K562 (cell line): Measurements from ENCODE around the gene LUC7L. TPM values are rescaled to one million over a fixed set of nuclear protein-coding genes. Genes with fewer than 3 reads are reported as not detected.

Experiments
- DACH1 ChIP-seq: fragments of 450-650 bp; IDR thresholded peaks from 2 replicates; pipeline ENCODE4 v1.6.1; 2018; ENCODE audit not compliant: partially characterized antibody
- DPF2 ChIP-seq: fragments of 450-650 bp; IDR thresholded peaks from 2 replicates; pipeline ENCODE4 v1.6.1; 2016
- ETV6 ChIP-seq, 3 experiments: fragments of 150-350 bp in 1 of 3; sonication (generic) in 1 of 3; formaldehyde crosslinking in 1 of 3; IDR thresholded peaks; 2 replicates each; pipeline versions ENCODE4 v1.6.1 to v1.8.0; 2014 to 2022; ENCODE audit warnings: borderline replicate concordance in 2 of 3, low read depth in 2 of 3, antibody characterized with exemption in 1 of 3, low read length in 1 of 3, mild to moderate bottlenecking in 1 of 3, missing genetic modification reagents in 1 of 3
- HSF4 ChIP-seq: fragments of 250-450 bp; sonication (Bioruptor Pico); IDR thresholded peaks from 2 replicates; pipeline ENCODE4 v2.1.2; 2022; ENCODE audit warnings: mild to moderate bottlenecking, moderate library complexity, borderline replicate concordance
- KLF10 ChIP-seq: fragments of 250-450 bp; sonication (Bioruptor Pico); IDR thresholded peaks from 2 replicates; pipeline ENCODE4 v1.6.1; 2021; ENCODE audit warnings: matching md5 sums
- NCOR1 ChIP-seq: fragments of 450-650 bp; IDR thresholded peaks from 2 replicates; pipeline ENCODE4 v1.6.1; 2016; ENCODE audit warnings: mild to moderate bottlenecking, moderate library complexity
- NFE2L1 ChIP-seq: fragments of 450-650 bp; IDR thresholded peaks from 2 replicates; pipeline ENCODE4 v1.6.1; 2016; ENCODE audit warnings: missing genetic modification characterization, low read depth, mild to moderate bottlenecking, missing compliant biosample characterization, moderate library complexity, borderline replicate concordance
- POLR2G ChIP-seq: fragments of 200-400 bp; formaldehyde crosslinking; IDR thresholded peaks from 2 replicates; pipeline ENCODE4 v1.6.1; 2017; ENCODE audit warnings: low read depth, mild to moderate bottlenecking, antibody characterized with exemption, low read length, moderate library complexity
- RBM39 ChIP-seq: fragments of 200-400 bp; formaldehyde crosslinking; optimal IDR thresholded peaks from 2 replicates; pipeline ENCODE3; 2018; ENCODE audit warnings: low read depth, low read length
- RFX7 ChIP-seq: fragments of 250-450 bp; sonication (Bioruptor Pico); IDR thresholded peaks from 2 replicates; pipeline ENCODE4 v1.5.1; 2021; ENCODE audit warnings: mild to moderate bottlenecking
- RHOXF2B ChIP-seq: fragments of 250-450 bp; sonication (Bioruptor Pico); conservative IDR thresholded peaks from 2 replicates; pipeline ENCODE4 v1.5.1; 2021
- RNF2 ChIP-seq: sonication (generic); IDR thresholded peaks from 2 replicates; pipeline ENCODE4 v1.6.1; 2016
- TCF7 ChIP-seq: sonication (generic); IDR thresholded peaks from 2 replicates; pipeline ENCODE4 v1.6.1; 2016; ENCODE audit warnings: antibody characterized with exemption, borderline replicate concordance
- THAP12 ChIP-seq: fragments of 250-450 bp; sonication (Bioruptor Pico); IDR thresholded peaks from 2 replicates; pipeline ENCODE4 v1.9.0; 2021; ENCODE audit warnings: mild to moderate bottlenecking, inconsistent platforms
- ZBTB8A ChIP-seq: fragments of 450-650 bp; IDR thresholded peaks from 2 replicates; pipeline ENCODE4 v1.6.1; 2018; ENCODE audit warnings: mild to moderate bottlenecking, moderate library complexity; ENCODE audit not compliant: partially characterized antibody
- ZFPM2 ChIP-seq: fragments of 250-450 bp; sonication (Bioruptor Pico); IDR thresholded peaks from 2 replicates; pipeline ENCODE4 v1.5.1; 2022; ENCODE audit warnings: mild to moderate bottlenecking
- ZNF140 ChIP-seq: fragments of 250-450 bp; sonication (Bioruptor Pico); IDR thresholded peaks from 2 replicates; pipeline ENCODE4 v1.8.0; 2021; ENCODE audit warnings: moderate library complexity, mild to moderate bottlenecking, inconsistent platforms
- ZNF143 ChIP-seq: sonication (generic); formaldehyde crosslinking; IDR thresholded peaks from 2 replicates; pipeline ENCODE4 v1.9.0; 2022; ENCODE audit warnings: mild to moderate bottlenecking, missing genetic modification reagents
- ZNF24 ChIP-seq: fragments of 450-650 bp; IDR thresholded peaks from 2 replicates; pipeline ENCODE4 v1.6.1; 2016
- ZNF280B ChIP-seq: fragments of 250-450 bp; sonication (Bioruptor Pico); IDR thresholded peaks from 2 replicates; pipeline ENCODE4 v1.5.1; 2021; ENCODE audit warnings: mild to moderate bottlenecking
- ZNF717 ChIP-seq: fragments of 250-450 bp; sonication (Bioruptor Pico); IDR thresholded peaks from 2 replicates; pipeline ENCODE4 v1.5.0; 2021
- polyA plus RNA-seq, 8 experiments: library from polyadenylated mRNA; depleted of rRNA in 4 of 8; stranded (reverse) in 5 of 8; unstranded in 3 of 8; fragments of >200 nt; fragmentation: Nextera tagmentation in 2 of 8; fragmentation: Illumina TruSeq in 1 of 8; extraction: Ambion mirVana in 2 of 8; extraction: Trizol in 1 of 8; gene quantifications; 2 replicates each; pipeline versions ENCODE4 v1.2.1 to v1.2.3, GENCODE V29; 2011 to 2014; ENCODE audit warnings: inconsistent platforms in 1 of 8, missing spikeins in 1 of 8
- total RNA-seq, 7 experiments: library from RNA; depleted of rRNA in 6 of 7; stranded (reverse); fragments of >200 nt in 6 of 7; fragmentation: Illumina TruSeq in 2 of 7; extraction: Trizol in 2 of 7; gene quantifications; 2 replicates each; pipeline versions ENCODE4 v1.2.1 to v1.2.3, GENCODE V29; 2011 to 2021; ENCODE audit warnings: low replicate concordance in 1 of 7
- TF ChIP-seq, protein P1 (sequence below), 2 experiments: fragments of 450-650 bp; IDR thresholded peaks; 2 replicates each; pipeline ENCODE4 v1.6.1; 2016
- TF ChIP-seq, protein P2 (sequence below): fragments of 250-450 bp; sonication (Bioruptor Pico); IDR thresholded peaks from 2 replicates; pipeline ENCODE4 v1.4.0; 2020; ENCODE audit warnings: mild to moderate bottlenecking, moderate library complexity

LUC7L gene
- total and polyA plus RNA-seq, 9 of the 15 experiments (the other 6 are each of a cell fraction or from before 2014, with no cell fraction given), result 1.7 to 93.3 (median 59.5) TPM

DNA sequence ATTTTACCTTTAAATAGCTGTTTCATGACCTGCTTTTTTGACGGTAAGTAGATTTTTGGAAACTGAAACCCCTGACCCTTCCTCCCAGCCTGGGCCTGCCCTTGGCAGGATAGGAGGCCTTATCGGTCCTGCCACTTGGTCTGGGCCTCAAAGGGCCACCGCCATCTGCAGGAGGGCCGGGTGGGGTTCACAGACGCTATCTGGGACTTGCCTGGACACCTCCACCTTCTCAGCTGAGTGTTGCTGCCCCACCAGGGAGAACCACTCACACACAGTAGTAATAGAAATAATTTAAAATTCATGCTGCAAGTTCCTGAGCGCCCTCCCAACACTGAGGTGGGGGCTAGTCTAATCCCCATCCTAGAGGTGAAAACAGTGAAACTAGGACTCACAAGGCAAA, 86.2 kb downstream of the LUC7L start (continued):
- TF ChIP-seq ZBTB8A (no peak), KLF10 (CRISPR knock-in tag) (no peak), RNF2 (peak; percentile 76; the same call in 1 of the 2 replicates), HSF4 (CRISPR knock-in tag) (peak; percentile 57; the same call in 1 of the 2 replicates), DACH1 (peak; percentile 63), RFX7 (CRISPR knock-in tag) (no peak), ETV6 (IDR thresholded peaks at IDR 0.05; ENCODE audit: borderline replicate concordance in 1 of 2, low read depth in 2 of 2, low read length in 1 of 2) (no peak), ETV6 (CRISPR knock-in tag; IDR thresholded peaks at IDR 0.05; ENCODE audit: borderline replicate concordance) (no peak), RHOXF2B (CRISPR knock-in tag) (no peak), ZNF717 (CRISPR knock-in tag) (no peak), NCOR1 (peak; percentile 96), THAP12 (CRISPR knock-in tag) (no peak), ZFPM2 (CRISPR knock-in tag) (no peak), ZNF140 (CRISPR knock-in tag) (no peak), ZNF143 (CRISPR knock-in tag) (no peak), ZNF24 (no peak), TCF7 (peak; percentile 89), ZNF280B (CRISPR knock-in tag) (no peak), NFE2L1 (tag) (no peak), POLR2G (no peak), DPF2 (peak; percentile 95), RBM39 (no peak)
- TF ChIP-seq, protein P1, sequence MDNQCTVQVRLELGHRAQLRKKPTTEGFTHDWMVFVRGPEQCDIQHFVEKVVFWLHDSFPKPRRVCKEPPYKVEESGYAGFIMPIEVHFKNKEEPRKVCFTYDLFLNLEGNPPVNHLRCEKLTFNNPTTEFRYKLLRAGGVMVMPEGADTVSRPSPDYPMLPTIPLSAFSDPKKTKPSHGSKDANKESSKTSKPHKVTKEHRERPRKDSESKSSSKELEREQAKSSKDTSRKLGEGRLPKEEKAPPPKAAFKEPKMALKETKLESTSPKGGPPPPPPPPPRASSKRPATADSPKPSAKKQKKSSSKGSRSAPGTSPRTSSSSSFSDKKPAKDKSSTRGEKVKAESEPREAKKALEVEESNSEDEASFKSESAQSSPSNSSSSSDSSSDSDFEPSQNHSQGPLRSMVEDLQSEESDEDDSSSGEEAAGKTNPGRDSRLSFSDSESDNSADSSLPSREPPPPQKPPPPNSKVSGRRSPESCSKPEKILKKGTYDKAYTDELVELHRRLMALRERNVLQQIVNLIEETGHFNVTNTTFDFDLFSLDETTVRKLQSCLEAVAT (IDR thresholded peaks at IDR 0.05), result no peak
- TF ChIP-seq, protein P2, sequence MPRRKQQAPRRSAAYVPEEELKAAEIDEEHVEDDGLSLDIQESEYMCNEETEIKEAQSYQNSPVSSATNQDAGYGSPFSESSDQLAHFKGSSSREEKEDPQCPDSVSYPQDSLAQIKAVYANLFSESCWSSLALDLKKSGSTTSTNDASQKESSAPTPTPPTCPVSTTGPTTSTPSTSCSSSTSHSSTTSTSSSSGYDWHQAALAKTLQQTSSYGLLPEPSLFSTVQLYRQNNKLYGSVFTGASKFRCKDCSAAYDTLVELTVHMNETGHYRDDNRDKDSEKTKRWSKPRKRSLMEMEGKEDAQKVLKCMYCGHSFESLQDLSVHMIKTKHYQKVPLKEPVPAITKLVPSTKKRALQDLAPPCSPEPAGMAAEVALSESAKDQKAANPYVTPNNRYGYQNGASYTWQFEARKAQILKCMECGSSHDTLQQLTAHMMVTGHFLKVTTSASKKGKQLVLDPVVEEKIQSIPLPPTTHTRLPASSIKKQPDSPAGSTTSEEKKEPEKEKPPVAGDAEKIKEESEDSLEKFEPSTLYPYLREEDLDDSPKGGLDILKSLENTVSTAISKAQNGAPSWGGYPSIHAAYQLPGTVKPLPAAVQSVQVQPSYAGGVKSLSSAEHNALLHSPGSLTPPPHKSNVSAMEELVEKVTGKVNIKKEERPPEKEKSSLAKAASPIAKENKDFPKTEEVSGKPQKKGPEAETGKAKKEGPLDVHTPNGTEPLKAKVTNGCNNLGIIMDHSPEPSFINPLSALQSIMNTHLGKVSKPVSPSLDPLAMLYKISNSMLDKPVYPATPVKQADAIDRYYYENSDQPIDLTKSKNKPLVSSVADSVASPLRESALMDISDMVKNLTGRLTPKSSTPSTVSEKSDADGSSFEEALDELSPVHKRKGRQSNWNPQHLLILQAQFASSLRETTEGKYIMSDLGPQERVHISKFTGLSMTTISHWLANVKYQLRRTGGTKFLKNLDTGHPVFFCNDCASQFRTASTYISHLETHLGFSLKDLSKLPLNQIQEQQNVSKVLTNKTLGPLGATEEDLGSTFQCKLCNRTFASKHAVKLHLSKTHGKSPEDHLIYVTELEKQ (CRISPR knock-in tag), result no peak
